Spinal cord (tissue), 10 donors: ENCODE measurements around the gene RHBDF2. TPM values are rescaled to one million over a fixed set of nuclear protein-coding genes. Genes with fewer than 3 reads are reported as not detected.

Experiments
- DNase-seq, 6 donors: peaks; one replicate each; pipeline versions ENCODE4 v3.0.0 to v3.0.0-alpha.2; 2013 to 2015; ENCODE audit warnings: low spot score in 6 of 6, low read depth in 4 of 6
- H3K27ac ChIP-seq: one replicate; pipeline ENCODE4 v1.5.1; 2013; ENCODE audit warnings: low read depth, low read length, control low read depth
- H3K27me3 ChIP-seq: one replicate; pipeline ENCODE4 v1.6.1; 2013; ENCODE audit warnings: low read length; ENCODE audit not compliant: control insufficient read depth, insufficient read depth
- H3K36me3 ChIP-seq: one replicate; pipeline ENCODE4 v1.6.1; 2013; ENCODE audit warnings: low read length; ENCODE audit not compliant: control insufficient read depth, insufficient read depth
- H3K4me1 ChIP-seq: one replicate; pipeline ENCODE4 v1.6.1; 2013; ENCODE audit warnings: low read length; ENCODE audit not compliant: control insufficient read depth, insufficient read depth
- H3K4me3 ChIP-seq: one replicate; pipeline ENCODE4 v1.5.1; 2013; ENCODE audit warnings: low read depth, low read length, control low read depth
- H3K9me3 ChIP-seq: one replicate; pipeline ENCODE4 v1.6.1; 2013; ENCODE audit warnings: low read length; ENCODE audit not compliant: control insufficient read depth, insufficient read depth
- WGBS: methylation state at CpG from one replicate; pipeline ENCODE4 v1.1.5; 2013; ENCODE audit warnings: missing lambda C conversion rate; ENCODE audit not compliant: insufficient coverage; 5-methylcytosine and 5-hydroxymethylcytosine counted together
- polyA plus RNA-seq, 2 donors: library from polyadenylated mRNA; unstranded; fragments of 120-200 nt; gene quantifications; one replicate each; pipeline ENCODE4 v1.2.1, GENCODE V29; 2013; ENCODE audit not compliant: insufficient read length in 2 of 2
- total RNA-seq, 2 donors: library from RNA; depleted of rRNA in 1 of 2; stranded (reverse); fragments of 120-200 nt in 1 of 2; fragments of >200 nt in 1 of 2; gene quantifications; one replicate each; pipeline versions ENCODE4 v1.2.3 to v1.2.4, GENCODE V29; 2013 to 2014
- donor health status: healthy.

RHBDF2 gene
- total and polyA plus RNA-seq, 4 donors, result 6.3 to 10.9 (median 8.9) TPM

- no peak overlapping the region for H3K4me3 ChIP-seq
- no peak overlapping the region for H3K27ac ChIP-seq
- H3K9me3 ChIP-seq, result no peaks in the 10 kb centered on the region
- 94% methylated on average over 4 of the region's 6 CpGs for WGBS
- peaks cover 10% of the 10 kb centered on the region for H3K27me3 ChIP-seq
- DNase-seq, result no peak
- H3K36me3 ChIP-seq, result no peaks in the 10 kb centered on the region
- H3K4me1 ChIP-seq, result peaks cover 79% of the 10 kb centered on the region
Observed at GRCh38 chr17:76496464-76496863, 4.8 kb downstream of the RHBDF2 start.

GRCh38 chr17:76495663-76496400, 5.4 kb downstream of the RHBDF2 start:
- WGBS, result 53% methylated on average over 16 of the region's 16 CpGs
- peaks cover 8% of the 10 kb centered on the region for H3K27me3 ChIP-seq
- H3K27ac ChIP-seq, result no peak overlapping the region
- no peak overlapping the region for H3K4me3 ChIP-seq
- peak in 1 of 6 donors; percentile 20 for DNase-seq
- H3K9me3 ChIP-seq, result no peaks in the 10 kb centered on the region
- H3K36me3 ChIP-seq, result no peaks in the 10 kb centered on the region
- H3K4me1 ChIP-seq, result peaks cover 77% of the 10 kb centered on the region

- H3K27ac ChIP-seq, result peak overlapping the region; percentile 52
- H3K27me3 ChIP-seq, result peaks cover 2% of the 10 kb centered on the region
- 80% methylated on average over 18 of the region's 21 CpGs for WGBS
- DNase-seq, result no peak
- no peaks in the 10 kb centered on the region for H3K36me3 ChIP-seq
- H3K9me3 ChIP-seq, result no peaks in the 10 kb centered on the region
- H3K4me3 ChIP-seq, result no peak overlapping the region
- H3K4me1 ChIP-seq, result peaks cover 59% of the 10 kb centered on the region
Observed at GRCh38 chr17:76493505-76494167, 7.6 kb downstream of the RHBDF2 start.

GRCh38 chr17:76492989-76493501, 8.2 kb downstream of the RHBDF2 start:
- no peak overlapping the region for H3K4me3 ChIP-seq
- H3K27ac ChIP-seq, result peak overlapping the region; percentile 52
- H3K9me3 ChIP-seq, result no peaks in the 10 kb centered on the region
- DNase-seq, result peak in 1 of 6 donors; percentile 44
- H3K36me3 ChIP-seq, result no peaks in the 10 kb centered on the region
- H3K27me3 ChIP-seq, result no peaks in the 10 kb centered on the region
- peaks cover 53% of the 10 kb centered on the region for H3K4me1 ChIP-seq
- 35% methylated on average over 12 of the region's 15 CpGs for WGBS

GRCh38 chr17:76492123-76492988, 8.9 kb downstream of the RHBDF2 start:
- Histone ChIP-seq H3K9me3 (no peaks in the 10 kb centered on the region), H3K4me3 (no peak overlapping the region), H3K27me3 (no peaks in the 10 kb centered on the region), H3K36me3 (no peaks in the 10 kb centered on the region), H3K4me1 (peaks cover 46% of the 10 kb centered on the region), H3K27ac (peak overlapping the region; percentile 4)
- DNase-seq, result no peak
- 68% methylated on average over 8 of the region's 11 CpGs for WGBS

GRCh38 chr17:76491271-76492122, 9.7 kb downstream of the RHBDF2 start:
- DNase-seq, result no peak
- Histone ChIP-seq H3K4me3 (no peak overlapping the region), H3K4me1 (peaks cover 44% of the 10 kb centered on the region), H3K27me3 (no peaks in the 10 kb centered on the region), H3K27ac (no peak overlapping the region), H3K36me3 (no peaks in the 10 kb centered on the region), H3K9me3 (no peaks in the 10 kb centered on the region)
- WGBS, result 90% methylated on average over 14 of the region's 17 CpGs

- H3K4me3 ChIP-seq, result no peak overlapping the region
- H3K27ac ChIP-seq, result no peak overlapping the region
- 72% methylated on average over 10 of the region's 10 CpGs for WGBS
- H3K4me1 ChIP-seq, result peaks cover 39% of the 10 kb centered on the region
- no peak for DNase-seq
- no peaks in the 10 kb centered on the region for H3K36me3 ChIP-seq
- no peaks in the 10 kb centered on the region for H3K9me3 ChIP-seq
- no peaks in the 10 kb centered on the region for H3K27me3 ChIP-seq
Observed at GRCh38 chr17:76490112-76490710, 11.0 kb downstream of the RHBDF2 start.

GRCh38 chr17:76487451-76488192, 13.6 kb downstream of the RHBDF2 start:
- H3K27ac ChIP-seq, result no peak overlapping the region
- no peaks in the 10 kb centered on the region for H3K27me3 ChIP-seq
- H3K4me1 ChIP-seq, result peaks cover 18% of the 10 kb centered on the region
- no peak overlapping the region for H3K4me3 ChIP-seq
- no peaks in the 10 kb centered on the region for H3K36me3 ChIP-seq
- no peaks in the 10 kb centered on the region for H3K9me3 ChIP-seq
- no peak for DNase-seq
- 93% methylated on average over 21 of the region's 22 CpGs for WGBS
